Fibroblast of skin of right quadriceps (primary cell): ENCODE data around the gene SLC22A16.

Experiments used
- DNase-seq: peaks from one replicate; pipeline ENCODE4 v3.0.0-alpha.2; 2013

Gene SLC22A16

DNA sequence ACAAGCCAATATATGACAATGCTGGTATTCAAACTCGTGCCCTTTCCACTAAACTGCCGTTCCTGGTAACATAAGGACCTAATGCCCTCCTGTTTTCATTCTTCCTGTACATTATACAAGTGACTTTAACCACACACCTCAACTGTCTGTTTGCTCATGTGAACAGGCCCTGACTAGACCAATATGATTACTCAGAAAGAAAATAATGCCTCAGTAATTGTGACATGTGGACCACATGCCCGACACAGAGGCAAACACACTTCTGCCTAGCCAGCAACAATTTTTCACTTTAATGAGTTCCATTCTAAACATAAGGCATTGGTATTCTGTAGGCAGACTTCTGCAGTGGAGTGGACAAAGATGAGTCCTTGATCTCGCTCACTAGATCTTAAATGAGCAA, 30.0 kb downstream of the SLC22A16 start:
- DNase-seq: no peak

DNA sequence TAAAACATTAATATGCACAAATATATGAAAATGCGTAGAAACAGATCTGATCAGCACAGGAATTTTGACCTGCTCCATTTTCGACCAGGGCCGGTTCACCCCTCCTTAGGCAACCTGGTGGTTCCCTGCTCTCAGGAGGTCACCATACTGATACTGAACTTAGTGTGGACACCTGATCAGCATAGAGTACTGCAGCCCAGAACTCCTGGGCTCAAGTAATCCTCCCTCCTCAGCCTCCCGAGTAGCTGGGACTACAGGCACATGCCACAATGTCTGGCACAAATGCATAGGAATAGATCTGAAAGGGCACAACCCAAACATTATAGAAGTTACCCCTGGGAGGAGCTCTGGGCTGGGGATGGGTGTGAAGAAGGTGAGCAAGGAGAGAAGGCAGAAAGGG, 36.4 kb downstream of the SLC22A16 start:
- no peak for DNase-seq

- no peak for DNase-seq
Observed at GRCh38 chr6:110439356-110439755, 37.1 kb downstream of the SLC22A16 start.

GRCh38 chr6:110434961-110435602, 41.3 kb downstream of the SLC22A16 start:
- DNase-seq: no peak

- no peak for DNase-seq
Observed at GRCh38 chr6:110432285-110432900, 44.0 kb downstream of the SLC22A16 start.

DNA sequence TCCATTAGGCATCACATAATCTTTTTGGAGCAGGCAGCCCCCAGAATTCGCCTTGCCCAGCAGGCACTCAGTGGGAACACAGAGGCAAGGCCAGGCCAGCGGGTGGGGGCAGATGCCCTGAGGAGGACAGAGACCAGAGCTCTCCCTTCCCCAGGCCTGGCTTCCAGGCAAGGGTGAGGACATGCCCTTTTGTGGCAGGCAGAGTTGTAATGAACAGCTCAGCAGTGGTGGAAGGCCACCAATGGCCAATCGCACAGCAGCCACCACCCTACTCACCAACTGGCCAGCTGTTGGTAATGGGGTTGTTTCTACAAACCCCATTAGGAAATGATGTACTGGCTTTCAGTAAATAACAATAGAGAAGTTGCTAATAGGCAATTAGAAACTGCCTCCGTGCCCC, 45.7 kb downstream of the SLC22A16 start:
- DNase-seq: no peak

- no peak for DNase-seq
Observed at GRCh38 chr6:110430236-110430635, 46.2 kb downstream of the SLC22A16 start.

GRCh38 chr6:110428153-110428552, 48.3 kb downstream of the SLC22A16 start:
- DNase-seq: no peak

- DNase-seq: no peak
Observed at GRCh38 chr6:110425816-110426215, 50.6 kb downstream of the SLC22A16 start.

DNA sequence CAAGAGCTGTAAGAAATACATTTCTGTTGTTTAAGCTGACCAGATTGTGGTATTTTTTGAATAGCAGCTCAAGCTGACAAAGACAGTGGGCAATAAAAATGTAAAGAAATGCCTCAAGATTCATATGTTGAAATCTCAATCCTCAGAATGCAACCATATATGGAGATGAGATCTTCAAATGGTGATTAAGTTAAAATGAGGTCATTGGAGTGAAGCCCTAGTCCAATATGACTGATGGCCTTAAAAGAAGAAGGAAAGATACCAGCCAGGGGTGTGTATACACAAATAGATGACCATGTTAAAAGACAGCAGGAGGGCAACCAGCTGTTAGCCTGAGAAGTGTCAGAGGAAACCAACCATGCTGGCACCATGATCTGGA, 54.0 kb downstream of the SLC22A16 start:
- peak; percentile 50 for DNase-seq

- DNase-seq: no peak
Observed at GRCh38 chr6:110421749-110422443, 54.5 kb downstream of the SLC22A16 start.

- no peak for DNase-seq
Observed at GRCh38 chr6:110419028-110419739, 57.2 kb downstream of the SLC22A16 start.

- DNase-seq: no peak
Observed at GRCh38 chr6:110418594-110418993, 57.8 kb downstream of the SLC22A16 start.

GRCh38 chr6:110415086-110415916, 61.1 kb downstream of the SLC22A16 start, which contains the start of gene DDO:
DDO (minus strand) TSS chr6:110415575; CDS start chr6:110413462, 2,113 bp downstream.
- DNase-seq: no peak

- DNase-seq: no peak
Observed at GRCh38 chr6:110414669-110415068, 61.7 kb downstream of the SLC22A16 start.

DNA sequence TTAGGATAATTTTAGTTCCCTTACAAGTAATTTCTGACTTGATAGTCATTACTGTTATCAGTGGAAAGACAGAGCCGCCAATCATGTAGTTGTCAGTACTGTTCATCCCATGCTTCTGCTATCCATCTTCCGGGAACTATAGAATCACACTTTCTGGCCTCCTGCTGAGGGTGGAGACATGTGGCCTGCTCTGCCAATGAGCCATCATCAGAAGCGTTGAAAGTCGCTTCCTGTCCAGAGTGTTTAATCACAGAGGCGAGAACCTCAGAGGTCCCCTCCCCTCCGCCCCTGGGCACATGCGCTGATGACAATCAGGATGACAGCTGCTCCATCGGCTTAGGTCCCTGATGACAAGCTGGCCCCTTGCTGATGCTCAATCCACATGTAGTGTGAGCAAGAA, 64.1 kb downstream of the SLC22A16 start:
- no peak for DNase-seq

- DNase-seq: no peak
Observed at GRCh38 chr6:110410511-110410910, 65.9 kb downstream of the SLC22A16 start.

- no peak for DNase-seq
Observed at GRCh38 chr6:110409794-110410193, 66.6 kb downstream of the SLC22A16 start.

DNA sequence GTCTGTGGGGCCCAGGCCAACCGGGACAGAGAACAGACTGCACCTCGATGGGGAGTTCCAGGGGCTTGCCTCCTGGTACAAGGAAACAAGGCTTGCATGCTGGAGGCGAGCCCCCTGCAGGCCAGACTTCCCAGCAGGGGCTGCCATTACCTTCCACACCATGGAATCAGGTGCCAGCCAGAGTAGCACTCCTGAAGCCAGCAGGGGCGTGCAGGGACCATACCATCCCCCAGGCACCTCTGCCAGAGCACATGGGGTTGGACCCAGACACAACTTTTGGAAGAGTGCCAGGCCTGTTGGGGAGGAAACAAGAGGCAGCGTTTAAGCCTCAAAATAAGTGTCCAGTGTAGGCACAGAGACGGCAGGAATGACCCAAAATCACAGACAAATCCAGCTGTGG, 67.5 kb downstream of the SLC22A16 start:
- no peak for DNase-seq

DNA sequence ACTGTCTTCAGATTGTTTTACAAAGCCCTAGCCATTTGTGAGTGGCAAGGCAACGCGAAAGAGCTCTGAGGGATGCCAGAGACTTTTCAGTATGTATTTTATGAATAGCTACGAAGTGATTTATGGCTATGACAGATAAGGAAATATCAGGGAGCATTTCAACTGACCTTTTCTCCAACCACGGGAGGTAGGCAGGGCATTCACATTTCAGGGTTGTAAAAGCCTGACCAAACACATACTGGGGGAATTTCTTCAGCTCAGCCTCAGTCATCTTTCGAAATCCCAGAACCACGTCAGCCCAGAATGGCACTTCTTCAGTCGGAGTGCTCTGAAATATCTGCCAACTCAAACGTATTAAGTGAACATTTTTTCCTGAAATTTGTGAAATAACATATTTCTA, 71.8 kb downstream of the SLC22A16 start:
- DNase-seq: peak; percentile 11

DNA sequence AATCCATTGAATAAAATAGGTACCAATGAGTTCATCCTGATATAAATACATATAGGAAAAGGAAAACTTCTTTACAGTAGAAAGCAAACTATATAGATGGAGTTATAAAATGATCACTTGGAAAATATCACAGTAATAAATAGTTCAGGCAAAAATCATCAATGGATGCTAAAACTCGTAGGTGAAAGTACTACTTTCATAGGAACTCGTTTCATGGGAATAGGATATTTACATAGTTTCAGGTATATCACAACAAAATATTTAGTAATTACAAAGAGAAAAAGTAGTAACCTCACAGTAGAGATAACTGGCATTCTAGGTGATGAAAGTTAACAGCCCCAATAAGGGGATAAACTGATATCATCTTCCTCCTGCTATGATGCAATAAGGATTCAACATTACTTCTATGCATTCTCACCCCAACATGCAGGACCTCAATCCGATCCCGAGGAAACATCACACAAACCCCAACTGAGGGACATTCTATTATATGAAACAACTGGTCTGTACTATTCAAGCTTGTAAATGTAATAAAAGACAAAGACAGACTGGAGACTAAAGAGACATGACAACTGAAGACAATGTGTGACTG, 74.7 kb downstream of the SLC22A16 start:
- no peak for DNase-seq

DNA sequence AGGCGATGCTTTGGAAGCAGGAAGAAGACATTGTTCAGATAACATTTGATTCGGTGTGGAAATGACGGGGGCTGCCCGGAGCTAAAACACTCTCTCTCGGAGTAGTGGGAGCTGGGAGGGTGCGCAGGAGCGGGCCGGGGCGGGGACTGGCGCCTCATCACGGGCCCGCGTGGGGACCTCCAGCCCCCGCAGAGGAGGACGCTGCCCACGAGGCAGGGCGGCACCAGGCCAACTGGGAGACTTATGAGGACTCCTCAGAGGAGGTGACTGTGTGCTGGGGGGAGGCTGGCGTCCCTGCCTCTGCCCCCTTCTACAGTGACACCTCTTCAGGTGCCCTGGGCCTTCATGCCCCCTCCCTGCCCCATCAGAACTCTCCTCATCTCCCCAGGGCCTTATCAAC, 76.2 kb downstream of the SLC22A16 start:
- no peak for DNase-seq
